B cell (primary cell): ENCODE results near the gene MRAS. TPM values are rescaled to one million over a fixed set of nuclear protein-coding genes. Genes with fewer than 3 reads are reported as not detected.

Experiments used
- ATAC-seq: fragments of 200-7000 bp; cut with Tn5 transposase; one replicate; pipeline ENCODE4 v1.10.0; 2021; ENCODE audit warnings: low read depth, mild to moderate bottlenecking, moderate number of reproducible peaks, moderate library complexity
- CTCF ChIA-PET: fragments of 350-600 bp; sonication (Branson Sonifier 250); formaldehyde crosslinking; loops from one replicate; lab custom pipeline; 2021; ENCODE audit warnings: antibody characterized with exemption, inconsistent platforms; lab: Charles Lee
- POLR2A ChIA-PET: fragments of 350-600 bp; sonication (Branson Sonifier 250); formaldehyde crosslinking; loops from one replicate; lab custom pipeline; 2021; ENCODE audit warnings: antibody characterized with exemption; lab: Charles Lee
- DNase-seq: peaks from one replicate; pipeline ENCODE4 v3.0.0; 2013
- H2AFZ ChIP-seq: 2 replicates; pipeline ENCODE4 v1.6.1; 2012; ENCODE audit warnings: mild to moderate bottlenecking, low read depth, low read length; ENCODE audit not compliant: insufficient read depth, poor library complexity, severe bottlenecking
- H3K27ac ChIP-seq, 2 donors: 1 replicate in 1 of 2; 2 replicates in 1 of 2; pipeline ENCODE4 v1.5.1; 2012 to 2013; ENCODE audit warnings: low read length in 2 of 2, mild to moderate bottlenecking in 2 of 2, moderate library complexity in 1 of 2
- H3K27me3 ChIP-seq, 4 experiments: fragments of 200-600 bp in 1 of 4; sonication (generic) in 1 of 4; replicated peaks in 1 of 4; 1 replicate in 2 of 4; 2 replicates in 2 of 4; pipeline versions ENCODE4 v1.6.1 to v1.7.0; 2013 to 2016; ENCODE audit warnings: low read length in 3 of 4, mild to moderate bottlenecking in 2 of 4, mixed read lengths in 1 of 4, moderate library complexity in 1 of 4; ENCODE audit not compliant: insufficient read depth in 4 of 4, control insufficient read depth in 3 of 4; ENCODE audit errors: control extremely low read depth in 1 of 4
- H3K36me3 ChIP-seq, 2 experiments: replicated peaks in 1 of 2; 1 replicate in 1 of 2; 2 replicates in 1 of 2; pipeline versions ENCODE4 v1.6.1 to v1.7.1; 2013; ENCODE audit warnings: low read length in 1 of 2; ENCODE audit not compliant: insufficient read depth in 2 of 2, control insufficient read depth in 1 of 2; ENCODE audit errors: control extremely low read depth in 1 of 2, extremely low read depth in 1 of 2
- H3K4me1 ChIP-seq, 2 donors: fragments of 200-600 bp in 1 of 2; sonication (generic) in 1 of 2; 1 replicate in 1 of 2; 2 replicates in 1 of 2; pipeline versions ENCODE4 v1.5.1 to v1.6.1; 2013 to 2017; ENCODE audit warnings: low read length in 2 of 2; ENCODE audit not compliant: control insufficient read depth in 2 of 2, insufficient read depth in 2 of 2
- H3K4me2 ChIP-seq: replicated peaks from 2 replicates; pipeline ENCODE3; 2012; ENCODE audit warnings: mild to moderate bottlenecking, low read depth, low read length; ENCODE audit not compliant: poor library complexity, severe bottlenecking
- H3K4me3 ChIP-seq, 5 experiments: fragments of 200-600 bp in 1 of 5; sonication (generic) in 1 of 5; 1 replicate in 3 of 5; 2 replicates in 2 of 5; pipeline versions ENCODE4 v1.5.1 to v1.7.0; 2011 to 2016; ENCODE audit warnings: low read length in 4 of 5, mild to moderate bottlenecking in 4 of 5, low read depth in 2 of 5, control low read depth in 1 of 5, moderate library complexity in 1 of 5; ENCODE audit not compliant: insufficient read depth in 1 of 5; ENCODE audit errors: control extremely low read depth in 1 of 5, extremely low read depth in 1 of 5
- H3K79me2 ChIP-seq: fragments of 200-600 bp; sonication (generic); one replicate; pipeline ENCODE4 v1.6.0; 2016; ENCODE audit warnings: low read length; ENCODE audit not compliant: control insufficient read depth, insufficient read depth
- H3K9ac ChIP-seq: fragments of 200-600 bp; sonication (generic); 2 replicates; pipeline ENCODE4 v1.6.1; 2017; ENCODE audit warnings: mild to moderate bottlenecking, low read length, moderate library complexity
- H3K9me3 ChIP-seq, 3 donors: one replicate each; pipeline versions ENCODE4 v1.6.1 to v1.7.1; 2013; ENCODE audit warnings: low read length in 2 of 3; ENCODE audit not compliant: control insufficient read depth in 2 of 3, insufficient read depth in 1 of 3; ENCODE audit errors: control extremely low read depth in 1 of 3
- H4K20me1 ChIP-seq: 2 replicates; pipeline ENCODE4 v1.6.0; 2012; ENCODE audit warnings: mild to moderate bottlenecking, low read length; ENCODE audit not compliant: insufficient read depth, control insufficient read depth, poor library complexity, severe bottlenecking
- H3K27ac Mint-ChIP-seq: one replicate; pipeline ENCODE4 v1.8.0; 2021; ENCODE audit warnings: mixed read lengths
- H3K27me3 Mint-ChIP-seq: one replicate; pipeline ENCODE4 v1.8.0; 2021; ENCODE audit warnings: mixed read lengths
- H3K4me1 Mint-ChIP-seq: one replicate; pipeline ENCODE4 v1.8.0; 2021; ENCODE audit warnings: mixed read lengths
- H3K4me3 Mint-ChIP-seq: one replicate; pipeline ENCODE4 v1.8.0; 2021; ENCODE audit warnings: mixed read lengths
- H3K9me3 Mint-ChIP-seq: one replicate; pipeline ENCODE4 v1.8.0; 2022; ENCODE audit warnings: mixed read lengths; ENCODE audit not compliant: insufficient read depth
- EZH2 ChIP-seq: IDR thresholded peaks from 2 replicates; pipeline ENCODE4 v1.6.1; 2012; ENCODE audit warnings: borderline replicate concordance, low read depth, mild to moderate bottlenecking, moderate library complexity, low read length; ENCODE audit not compliant: insufficient read depth, poor library complexity, severe bottlenecking
- WGBS: methylation state at CpG from one replicate; pipeline ENCODE4 v1.1.5; 2013; ENCODE audit warnings: missing lambda C conversion rate; ENCODE audit not compliant: insufficient coverage; 5-methylcytosine and 5-hydroxymethylcytosine counted together
- intact Hi-C: fragments of 100-400 bp; cut with micrococcal nuclease; formaldehyde crosslinking; loops from one replicate; pipeline ENCODE4 v1.10.0; 2022
- polyA plus RNA-seq: library from polyadenylated mRNA; depleted of rRNA; stranded (reverse); fragments of >200 nt; gene quantifications from 2 replicates; pipeline ENCODE4 v1.2.3, GENCODE V29; 2012
- total RNA-seq, 2 donors: library from RNA; stranded (reverse); fragments of 120-200 nt in 1 of 2; gene quantifications; 1 replicate in 1 of 2; 2 replicates in 1 of 2; pipeline versions ENCODE4 v1.2.3 to v1.2.4, GENCODE V29; 2013 to 2022
- TF ChIP-seq, protein P1 (sequence below): fragments of 200-600 bp; IDR thresholded peaks from one replicate; pipeline ENCODE4 v1.8.0; 2022; ENCODE audit warnings: antibody characterized with exemption, mild to moderate bottlenecking

The MRAS gene
- total and polyA plus RNA-seq, 2 donors (not counting 1 experiment from before 2014, with no cell fraction given): 0.03 to 0.22 TPM

DNA sequence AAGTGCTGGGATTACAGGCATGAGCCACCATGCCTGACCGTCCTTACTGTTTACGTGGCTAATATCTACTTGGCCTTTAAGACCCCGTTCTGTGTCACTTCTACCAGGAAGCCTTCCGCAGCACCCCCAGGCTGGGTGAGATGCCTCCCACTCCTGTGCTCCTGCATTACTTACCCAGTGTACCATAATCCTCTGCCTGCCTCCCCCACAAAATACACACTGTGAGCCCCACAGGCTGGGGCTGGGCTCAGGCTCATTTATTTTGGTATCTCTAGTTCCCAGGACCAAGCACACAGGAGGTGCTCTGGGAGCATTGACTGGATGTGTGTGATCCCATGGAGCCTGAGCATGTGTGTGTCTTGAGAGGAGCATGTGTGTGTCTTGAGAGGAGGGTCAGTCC, 14.9 kb downstream of the MRAS start:
- WGBS: 100% methylated on average over 4 of the region's 4 CpGs
- no peak overlapping the region for H3K4me3 ChIP-seq
- H3K79me2 ChIP-seq: no peaks in the 10 kb centered on the region
- no peak overlapping the region for H2AFZ ChIP-seq
- H3K4me2 ChIP-seq: no peak overlapping the region
- H3K9me3 Mint-ChIP-seq: no peaks in the 10 kb centered on the region
- CTCF ChIA-PET: no interaction called here
- H3K27me3 Mint-ChIP-seq: peaks cover 72% of the 10 kb centered on the region
- no peak for TF ChIP-seq EZH2
- TF ChIP-seq, protein P1, sequence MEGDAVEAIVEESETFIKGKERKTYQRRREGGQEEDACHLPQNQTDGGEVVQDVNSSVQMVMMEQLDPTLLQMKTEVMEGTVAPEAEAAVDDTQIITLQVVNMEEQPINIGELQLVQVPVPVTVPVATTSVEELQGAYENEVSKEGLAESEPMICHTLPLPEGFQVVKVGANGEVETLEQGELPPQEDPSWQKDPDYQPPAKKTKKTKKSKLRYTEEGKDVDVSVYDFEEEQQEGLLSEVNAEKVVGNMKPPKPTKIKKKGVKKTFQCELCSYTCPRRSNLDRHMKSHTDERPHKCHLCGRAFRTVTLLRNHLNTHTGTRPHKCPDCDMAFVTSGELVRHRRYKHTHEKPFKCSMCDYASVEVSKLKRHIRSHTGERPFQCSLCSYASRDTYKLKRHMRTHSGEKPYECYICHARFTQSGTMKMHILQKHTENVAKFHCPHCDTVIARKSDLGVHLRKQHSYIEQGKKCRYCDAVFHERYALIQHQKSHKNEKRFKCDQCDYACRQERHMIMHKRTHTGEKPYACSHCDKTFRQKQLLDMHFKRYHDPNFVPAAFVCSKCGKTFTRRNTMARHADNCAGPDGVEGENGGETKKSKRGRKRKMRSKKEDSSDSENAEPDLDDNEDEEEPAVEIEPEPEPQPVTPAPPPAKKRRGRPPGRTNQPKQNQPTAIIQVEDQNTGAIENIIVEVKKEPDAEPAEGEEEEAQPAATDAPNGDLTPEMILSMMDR: no peak
- no peak for DNase-seq
- no peak for ATAC-seq
- peaks cover 2% of the 10 kb centered on the region for H3K4me1 Mint-ChIP-seq
- POLR2A ChIA-PET: no interaction called here
- peaks cover 0 to 11% (median 0%) of the 10 kb centered on the region in 3 donors for H3K9me3 ChIP-seq
- H3K27ac ChIP-seq: no peak overlapping the region
- no peak overlapping the region for H3K27ac Mint-ChIP-seq
- H4K20me1 ChIP-seq: no peaks in the 10 kb centered on the region
- intact Hi-C loops: no loop called here
- no peaks in the 10 kb centered on the region for H3K4me1 ChIP-seq
- no peaks in the 10 kb centered on the region for H3K36me3 ChIP-seq
- H3K9ac ChIP-seq: no peak overlapping the region
- H3K27me3 ChIP-seq: peaks cover 0 to 64% (median 29%) of the 10 kb centered on the region in 4 experiments
- H3K4me3 Mint-ChIP-seq: no peak overlapping the region

DNA sequence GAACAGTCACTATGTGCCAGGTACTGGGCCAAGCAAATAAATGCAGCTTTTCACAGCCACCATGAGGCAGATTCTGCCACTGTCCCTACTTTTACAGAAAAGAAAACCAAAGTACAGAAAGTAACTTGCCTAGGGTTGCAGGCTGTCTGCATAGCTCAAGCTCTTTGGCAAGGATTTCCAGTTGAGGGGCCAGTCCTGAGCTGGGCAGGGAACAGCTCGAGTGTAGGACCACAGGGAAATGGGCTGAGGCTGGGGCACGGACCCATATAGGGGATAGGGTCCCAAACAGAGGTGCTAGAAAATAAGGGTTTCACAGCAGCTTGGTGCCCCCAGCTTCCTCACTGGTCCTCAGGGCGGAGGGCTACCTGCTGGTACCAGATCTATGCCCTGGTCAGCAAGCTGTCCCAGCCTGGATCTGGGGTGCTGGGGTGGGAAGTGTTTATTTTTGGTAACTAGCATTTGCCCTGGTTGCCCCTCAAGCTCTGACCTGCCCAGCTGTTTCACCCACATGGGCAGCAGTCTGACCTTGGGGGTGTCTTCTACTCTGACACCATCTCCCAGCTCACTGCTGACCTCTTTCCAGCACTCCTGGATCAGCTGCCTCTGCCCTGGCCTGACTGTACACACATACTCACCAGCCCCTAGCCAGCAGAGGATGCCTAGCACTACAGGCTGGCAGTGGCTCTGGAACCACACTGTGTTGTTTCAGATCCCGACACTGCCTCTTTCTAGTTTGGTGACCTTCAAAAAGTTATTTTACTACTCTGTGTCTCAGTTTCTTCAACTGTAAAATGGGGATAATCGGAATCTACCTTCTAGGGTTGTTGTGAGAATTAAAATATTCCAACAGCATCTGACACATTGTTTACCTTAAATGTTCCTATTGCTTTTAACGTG, 16.2 kb downstream of the MRAS start:
- peaks cover 72% of the 10 kb centered on the region for H3K27me3 Mint-ChIP-seq
- H3K27ac ChIP-seq: no peak overlapping the region
- CTCF ChIA-PET: no interaction called here

More for the DNA sequence above, 16.2 kb downstream of the MRAS start:
- H3K9me3 ChIP-seq: peaks cover 0 to 11% (median 0%) of the 10 kb centered on the region in 3 donors
- intact Hi-C loops: no loop called here
- TF ChIP-seq, protein P1: no peak
- TF ChIP-seq EZH2: no peak
- H3K79me2 ChIP-seq: no peaks in the 10 kb centered on the region
- no peaks in the 10 kb centered on the region for H3K36me3 ChIP-seq
- peaks cover 0 to 77% (median 38%) of the 10 kb centered on the region in 4 experiments for H3K27me3 ChIP-seq
- H3K4me3 ChIP-seq: no peak overlapping the region
- H3K9me3 Mint-ChIP-seq: no peaks in the 10 kb centered on the region
- H3K27ac Mint-ChIP-seq: no peak overlapping the region
- no peaks in the 10 kb centered on the region for H3K4me1 ChIP-seq
- no peak overlapping the region for H3K9ac ChIP-seq
- no peak overlapping the region for H2AFZ ChIP-seq
- ATAC-seq: no peak
- H3K4me1 Mint-ChIP-seq: peaks cover 2% of the 10 kb centered on the region
- no peak overlapping the region for H3K4me2 ChIP-seq
- no peak overlapping the region for H3K4me3 Mint-ChIP-seq
- H4K20me1 ChIP-seq: no peaks in the 10 kb centered on the region
- DNase-seq: no peak
- POLR2A ChIA-PET: no interaction called here
- WGBS: 90% methylated on average over 5 of the region's 6 CpGs
